A549 (cell line): ENCODE data around the gene EEF2.

Experiments used
- BHLHE40 ChIP-seq: IDR thresholded peaks from 2 replicates; pipeline ENCODE4 v1.6.1; 2012; ENCODE audit warnings: low read depth, low read length, inconsistent platforms
- CEBPB ChIP-seq, 2 experiments: fragments of >200 bp in 1 of 2; sonication (Bioruptor Twin) in 1 of 2; formaldehyde crosslinking in 1 of 2; IDR thresholded peaks; 2 replicates each; pipeline ENCODE4 v1.6.1; 2012 to 2016
- CTCF ChIP-seq: fragments of >200 bp; sonication (Bioruptor Twin); formaldehyde crosslinking; IDR thresholded peaks from 3 replicates; pipeline ENCODE4 v1.5.1; 2016
- HEYL ChIP-seq: fragments of 250-450 bp; sonication (Bioruptor Pico); IDR thresholded peaks from 2 replicates; pipeline ENCODE4 v1.8.0; 2021; ENCODE audit warnings: mild to moderate bottlenecking, moderate library complexity
- POLR2A ChIP-seq: IDR thresholded peaks from 2 replicates; pipeline ENCODE4 v1.6.1; 2012; ENCODE audit warnings: mild to moderate bottlenecking, low read length
- REST ChIP-seq: fragments of 200-600 bp; sonication (generic); IDR thresholded peaks from 2 replicates; pipeline ENCODE4 v1.6.1; 2016; ENCODE audit warnings: antibody characterized with exemption, mild to moderate bottlenecking, moderate library complexity

- TF ChIP-seq CTCF (no peak), REST (no peak), POLR2A (no peak), CEBPB (IDR thresholded peaks at IDR 0.05) (no peak), BHLHE40 (no peak), HEYL (no peak)
These were observed 27.8 kb upstream of the EEF2 start for GRCh38 chr19:4012975-4013634.
